DOHH2 (cell line): ENCODE measurements around the gene CD151.

Experiments
- CTCF ChIP-seq: fragments of 200-600 bp; sonication (generic); IDR thresholded peaks from one replicate; pipeline ENCODE4 v1.5.1; 2014; ENCODE audit warnings: antibody characterized with exemption, mild to moderate bottlenecking, low read depth, low read length; ENCODE audit not compliant: poor library complexity, severe bottlenecking
- EZH2phosphoT487 ChIP-seq: fragments of 200-600 bp; sonication (generic); IDR thresholded peaks from 2 replicates; pipeline ENCODE4 v1.6.1; 2017; ENCODE audit warnings: borderline replicate concordance, mild to moderate bottlenecking, antibody characterized with exemption, low read length, moderate library complexity, mixed read lengths

GRCh38 chr11:791658-792534, 40.9 kb upstream of the CD151 start:
- no peak for TF ChIP-seq CTCF
- TF ChIP-seq EZH2phosphoT487: no peak
